DMS153 (cell line): ENCODE results near the gene GNPTG.
A peak's percentile ranks its signal among the peaks of the same experiment; 100 is the strongest.
"Not testable (repeated sequence)": the region's sequence is repeated elsewhere in the genome, so short reads cannot be mapped to it uniquely, and the experiment has no call there.

ENCODE experiments used
- DNase-seq: peaks from one replicate; lab custom pipeline; 2025; lab: John Stamatoyannopoulos, UW

Gene GNPTG

GRCh38 chr16:1319041-1319440 is 32.7 kb upstream of the GNPTG start:
- DNase-seq: no peak

- DNase-seq: no peak
These were observed 31.6 kb upstream of the GNPTG start for GRCh38 chr16:1320097-1320496.

DNA sequence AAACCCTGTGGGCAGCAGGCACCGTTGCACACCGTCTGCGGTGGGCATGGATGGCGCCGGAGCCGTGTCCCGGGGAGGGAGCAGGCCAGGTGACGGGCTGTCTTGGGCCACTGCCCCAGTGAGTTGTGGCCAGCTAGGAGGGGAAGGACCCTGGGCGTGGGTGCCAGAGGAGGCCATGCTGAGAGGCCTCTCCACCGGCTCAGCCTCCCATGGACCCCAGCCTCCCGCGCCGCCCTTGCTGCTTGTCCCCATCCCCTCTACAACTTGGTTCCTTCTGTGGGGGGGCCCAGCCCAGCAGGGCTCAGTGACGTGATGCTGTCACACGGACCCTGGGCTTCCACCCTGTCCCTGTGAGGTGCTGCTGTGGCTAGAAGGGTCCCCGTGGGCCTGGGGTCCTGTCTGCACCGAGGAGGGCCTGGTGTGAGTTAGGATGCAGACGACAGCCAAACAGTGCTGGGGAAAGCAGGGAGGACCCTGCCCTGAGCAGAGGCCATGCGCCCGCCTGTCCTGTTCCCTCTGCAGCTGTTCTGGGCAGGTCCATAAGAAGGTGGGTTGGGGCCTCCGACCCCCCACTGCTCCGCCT is 31.0 kb upstream of the GNPTG start:
- DNase-seq: no peak

GRCh38 chr16:1322407-1322806 is 29.3 kb upstream of the GNPTG start:
- DNase-seq: no peak

DNA sequence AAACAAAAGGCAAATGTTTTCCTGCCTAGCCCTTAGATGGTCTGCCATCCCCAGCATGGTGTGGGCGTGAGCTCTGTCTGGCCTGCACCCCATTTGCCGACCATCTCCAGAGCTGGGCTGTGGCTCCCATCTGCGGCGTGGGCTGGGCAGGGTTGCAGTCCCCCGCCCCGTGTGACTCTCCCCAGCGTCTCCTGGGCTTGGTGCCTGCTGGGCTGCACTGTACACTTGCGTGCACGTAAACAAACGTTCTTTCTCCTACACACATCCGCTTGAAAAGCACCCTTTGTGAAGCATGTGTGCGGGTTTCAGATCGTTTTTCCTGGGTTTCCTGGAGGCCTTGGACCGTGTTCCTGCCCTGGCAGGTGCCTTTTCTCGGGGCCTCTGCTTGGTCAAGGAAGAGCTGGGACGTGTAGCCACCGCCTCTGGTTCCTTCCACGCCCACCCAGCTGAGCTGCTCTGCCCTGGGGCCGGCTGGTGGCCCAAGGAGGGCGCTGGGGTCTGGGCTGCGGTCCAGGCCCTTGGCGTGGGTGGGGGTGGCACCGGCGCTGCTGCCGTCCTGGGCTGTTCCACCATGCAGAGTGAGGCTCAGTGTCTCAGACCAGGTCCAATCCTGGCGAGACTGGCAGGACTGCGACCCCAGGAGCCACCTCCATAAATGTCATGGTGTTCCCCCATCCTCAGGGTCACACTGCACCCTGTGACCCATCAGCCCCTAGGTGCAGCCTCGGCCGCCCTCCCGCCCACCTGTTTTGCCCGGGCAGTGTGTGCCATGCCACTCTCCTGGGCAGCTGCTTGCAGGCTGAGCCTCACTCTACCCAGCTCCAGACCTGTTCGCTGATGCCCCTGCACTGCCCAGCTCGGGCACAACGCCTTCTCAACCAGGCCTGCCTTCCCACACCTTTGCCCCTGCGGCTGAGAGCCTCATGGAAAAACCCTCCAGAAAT is 28.2 kb upstream of the GNPTG start:
- DNase-seq: no peak

- no peak for DNase-seq
These were observed 27.4 kb upstream of the GNPTG start for GRCh38 chr16:1324286-1324826.

DNA sequence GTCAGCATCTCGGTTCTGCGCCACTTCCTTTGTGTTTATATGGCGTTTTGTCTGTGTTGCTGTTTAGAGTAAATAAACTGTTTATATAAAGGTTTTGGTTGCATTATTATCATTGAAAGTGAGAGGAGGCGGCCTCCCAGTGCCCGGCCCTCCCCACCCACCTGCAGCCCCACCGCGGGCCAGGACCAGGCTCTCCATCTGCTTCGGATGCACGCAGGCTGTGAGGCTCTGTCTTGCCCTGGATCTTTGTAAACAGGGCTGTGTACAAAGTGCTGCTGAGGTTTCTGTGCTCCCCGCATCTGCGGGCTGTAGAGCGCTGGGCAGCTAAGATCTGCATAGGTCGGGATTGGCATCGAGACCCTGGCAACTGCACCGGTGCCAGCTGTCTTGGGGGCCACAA is 26.5 kb upstream of the GNPTG start:
- no peak for DNase-seq

DNA sequence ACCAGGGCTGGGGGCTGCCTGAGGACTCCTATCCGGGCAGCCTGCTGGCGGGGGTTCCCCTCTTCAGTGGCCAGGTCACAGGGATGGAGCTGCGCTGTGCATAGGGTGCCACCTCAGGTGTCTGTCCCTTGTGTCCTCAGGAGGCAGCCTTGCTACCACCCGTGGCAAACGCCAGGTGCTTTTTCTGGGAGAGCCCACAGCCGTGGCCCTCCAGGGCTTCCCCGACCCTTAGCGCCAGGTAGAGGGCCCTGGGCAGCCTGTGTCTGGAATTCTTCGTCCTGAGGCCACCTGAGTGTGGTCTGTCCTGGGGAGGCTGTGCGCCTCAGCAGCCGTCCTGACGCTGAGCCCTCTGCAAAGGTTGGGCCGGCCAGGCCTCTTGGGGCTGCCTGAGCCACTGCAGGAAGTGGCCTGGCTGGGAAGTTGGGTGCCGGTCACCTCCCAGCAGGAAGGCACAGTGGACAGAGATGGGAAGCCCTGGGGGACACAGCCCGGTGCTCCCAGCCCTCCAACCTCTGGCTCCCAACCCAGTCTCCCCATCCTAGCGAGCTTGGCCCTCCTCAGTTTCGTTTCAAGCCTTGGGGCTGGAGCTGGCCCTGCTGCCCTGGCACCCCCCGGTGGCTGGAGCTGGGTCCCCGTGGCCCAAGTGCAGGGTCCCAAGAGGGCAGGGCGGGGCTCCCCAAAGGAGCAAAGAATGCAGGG is 25.9 kb upstream of the GNPTG start:
- no peak for DNase-seq

DNA sequence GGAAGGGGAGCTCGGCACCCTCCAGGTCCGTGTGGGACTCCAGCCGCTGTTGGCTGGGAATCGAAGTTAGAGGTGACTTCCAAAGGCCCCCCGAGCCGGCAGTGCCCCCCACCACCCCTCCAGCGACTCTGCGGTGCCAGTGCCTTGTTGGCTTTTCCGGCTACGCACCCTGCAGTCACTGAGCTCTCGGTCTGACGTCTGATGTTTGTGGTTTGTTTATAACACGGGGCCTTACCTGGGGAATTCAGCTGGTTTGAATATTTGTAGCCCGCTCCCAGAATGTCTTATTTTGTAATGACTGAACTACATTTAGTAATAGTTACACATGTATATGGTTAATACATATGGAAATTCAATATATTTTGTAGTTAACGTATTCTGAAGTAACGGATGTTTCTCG is 25.3 kb upstream of the GNPTG start:
- DNase-seq: no peak

- no peak for DNase-seq
These were observed 24.6 kb upstream of the GNPTG start for GRCh38 chr16:1326946-1327618.

GRCh38 chr16:1327619-1327947 is 24.1 kb upstream of the GNPTG start:
- no peak for DNase-seq

GRCh38 chr16:1328136-1328535 is 23.6 kb upstream of the GNPTG start:
- DNase-seq: not testable (repeated sequence)

DNA sequence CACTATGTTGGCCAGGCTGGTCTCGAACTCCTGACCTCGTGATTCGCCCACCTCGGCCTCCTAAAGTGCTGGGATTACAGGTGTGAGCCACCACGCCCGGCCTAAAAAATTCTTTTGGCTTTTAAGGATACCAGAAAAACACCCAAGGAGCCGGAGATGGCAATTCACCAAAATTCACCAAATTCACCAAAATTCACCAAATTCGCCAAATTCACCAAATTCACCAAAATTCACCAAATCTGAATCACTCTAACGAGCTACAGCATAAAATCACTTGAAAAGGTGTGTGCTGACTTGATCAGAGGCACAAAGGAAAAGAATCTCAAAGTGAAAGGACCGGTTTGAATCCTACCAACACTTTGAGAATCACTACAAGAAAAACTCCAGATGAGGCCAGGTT is 22.8 kb upstream of the GNPTG start:
- not testable (repeated sequence) for DNase-seq

GRCh38 chr16:1330260-1330914 is 21.3 kb upstream of the GNPTG start:
- no peak for DNase-seq

- DNase-seq: no peak
These were observed 20.6 kb upstream of the GNPTG start for GRCh38 chr16:1330931-1331711.

DNA sequence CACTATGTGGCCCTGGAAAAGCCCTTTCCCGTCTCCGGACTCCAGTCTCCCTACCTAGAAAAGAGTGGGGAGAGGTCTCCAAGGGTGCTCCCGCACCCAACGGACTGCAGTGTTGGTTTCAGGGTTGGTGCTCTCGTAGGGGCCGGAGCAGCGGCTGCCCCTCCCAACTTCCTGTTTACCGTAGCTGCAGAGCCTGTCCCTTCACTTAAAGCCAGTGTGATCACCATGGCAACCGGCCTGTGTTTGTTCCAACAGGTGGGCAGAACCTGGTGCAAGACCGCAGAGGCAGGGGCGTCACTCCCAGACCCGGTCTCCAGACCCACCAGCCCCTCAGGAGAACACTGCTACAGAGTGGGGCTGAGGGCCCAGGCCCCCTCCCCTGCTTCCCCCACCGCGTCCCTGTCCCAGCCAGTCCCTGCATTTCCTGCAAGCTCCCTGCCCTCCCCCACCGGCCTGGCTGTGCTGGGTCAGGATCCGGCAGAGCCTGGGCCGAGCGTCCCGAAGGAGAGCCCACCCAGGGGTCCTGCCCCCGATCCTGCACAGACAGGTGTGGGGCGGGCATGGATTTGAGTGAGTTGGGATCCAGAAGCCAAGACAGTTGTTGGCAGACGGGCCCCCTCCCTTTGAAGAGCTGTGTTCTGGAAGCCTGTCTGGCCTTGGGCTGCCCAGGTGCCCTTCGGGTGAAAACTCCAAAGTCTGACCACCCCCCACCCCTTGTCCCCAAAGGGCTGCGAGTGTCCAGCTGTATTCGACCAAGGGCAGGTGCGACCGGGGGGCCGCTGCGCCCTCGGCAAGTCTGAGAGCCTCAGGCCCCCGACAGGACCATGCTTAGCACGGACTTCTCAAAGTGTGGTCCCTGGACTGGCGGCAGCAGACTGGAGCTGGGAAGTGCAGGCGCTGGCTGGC is 19.8 kb upstream of the GNPTG start:
- DNase-seq: peak; percentile 91

DNA sequence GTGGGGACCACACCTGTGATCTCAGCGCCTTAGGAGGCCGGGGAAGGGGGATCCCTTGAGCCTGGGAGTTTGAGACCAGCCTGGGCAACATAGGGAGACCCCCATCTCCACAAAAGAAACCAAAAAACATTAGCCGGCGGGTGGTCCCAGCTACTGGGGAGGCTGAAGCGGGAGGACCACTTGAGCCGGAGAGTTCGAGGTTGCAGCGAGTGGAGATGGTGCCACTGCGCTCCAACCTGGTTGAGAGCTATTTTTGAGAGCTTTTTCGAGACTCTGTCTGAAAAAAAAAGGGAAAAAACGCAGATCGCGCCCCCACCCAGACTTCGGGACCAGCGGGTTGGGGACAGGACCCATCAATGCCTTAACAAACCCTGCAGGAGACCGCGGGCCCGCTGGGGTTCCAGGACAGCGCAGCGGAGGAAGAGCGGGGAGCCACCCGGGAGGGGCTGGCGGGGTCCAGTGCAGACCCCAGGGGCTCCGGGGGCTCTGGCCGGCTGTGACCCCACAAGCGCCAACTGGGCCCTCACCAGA is 19.0 kb upstream of the GNPTG start:
- DNase-seq: no peak

DNA sequence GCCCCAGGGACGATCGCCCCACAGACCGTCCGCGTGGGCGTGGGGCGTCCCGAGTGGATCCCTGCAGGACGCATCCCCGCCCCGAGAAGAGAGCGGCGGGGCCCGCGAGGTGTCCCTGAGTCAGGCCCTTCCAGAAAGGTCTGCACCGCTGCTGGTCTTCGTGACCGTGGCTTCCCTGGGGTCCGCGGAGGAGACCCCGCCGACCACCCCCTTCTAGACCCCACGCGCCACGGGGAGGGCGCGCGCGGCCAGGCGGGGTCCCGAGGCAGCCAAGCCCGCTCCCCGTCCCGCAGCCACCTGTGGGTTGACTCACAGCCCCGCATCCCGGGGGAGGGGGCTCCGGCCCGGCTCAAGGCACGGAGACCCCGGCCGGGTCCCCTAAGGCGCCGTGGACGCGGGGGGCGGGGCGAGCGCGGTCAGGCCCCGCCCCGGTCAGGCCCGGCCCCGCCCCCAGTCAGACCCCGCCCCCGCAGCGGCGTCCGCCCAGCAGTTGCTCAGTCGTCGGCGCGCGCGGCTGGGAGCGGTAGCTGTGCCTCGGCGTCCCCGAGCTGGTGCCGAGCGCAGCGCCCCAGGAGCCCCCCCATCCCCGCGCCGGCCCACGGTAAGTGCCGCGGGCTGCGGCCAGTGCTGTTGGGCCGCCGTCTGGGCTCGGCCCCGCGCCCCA is 18.4 kb upstream of the GNPTG start, which contains the start of gene BAIAP3:
Gene BAIAP3 (plus strand): TSS at position 497 of the 664 bp plus-strand sequence. CDS start 4,905 bp downstream, outside the sequence.
- no peak for DNase-seq
